Cerebellar nuclear complex (tissue), 1 donor: ENCODE results near the gene OR2T34.
"Not testable (repeated sequence)": the region's sequence is repeated elsewhere in the genome, so short reads cannot be mapped to it uniquely, and the experiment has no call there.

Source experiments
- DNase-seq, 2 experiments: peaks; one replicate each; lab custom pipeline; 2025; lab: John Stamatoyannopoulos, UW

OR2T34 gene, protein sequence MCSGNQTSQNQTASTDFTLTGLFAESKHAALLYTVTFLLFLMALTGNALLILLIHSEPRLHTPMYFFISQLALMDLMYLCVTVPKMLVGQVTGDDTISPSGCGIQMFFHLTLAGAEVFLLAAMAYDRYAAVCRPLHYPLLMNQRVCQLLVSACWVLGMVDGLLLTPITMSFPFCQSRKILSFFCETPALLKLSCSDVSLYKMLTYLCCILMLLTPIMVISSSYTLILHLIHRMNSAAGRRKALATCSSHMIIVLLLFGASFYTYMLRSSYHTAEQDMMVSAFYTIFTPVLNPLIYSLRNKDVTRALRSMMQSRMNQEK

DNA sequence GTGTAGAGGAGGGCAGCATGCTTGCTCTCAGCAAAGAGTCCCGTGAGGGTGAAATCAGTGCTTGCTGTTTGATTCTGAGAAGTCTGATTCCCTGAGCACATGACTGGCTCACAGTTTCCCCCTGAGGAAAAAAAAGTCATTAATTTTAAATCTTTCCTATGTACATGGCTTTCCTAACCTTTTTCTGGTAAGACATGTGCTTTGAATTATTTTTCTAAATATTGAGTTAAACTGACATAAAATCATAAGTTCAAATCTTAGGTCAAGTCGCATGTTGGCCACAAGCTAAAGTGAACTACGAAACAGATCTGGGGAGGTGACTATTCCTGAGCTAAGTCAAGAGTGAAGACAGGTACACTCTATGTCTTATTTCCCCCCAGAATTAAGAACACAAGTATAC, at the start of gene OR2T34:
Gene OR2T34, minus strand, starts transcription at position 101 of the 400 bp plus-strand sequence. Its CDS starts 0 bp downstream, at position 101.
- not testable (repeated sequence) for DNase-seq

DNA sequence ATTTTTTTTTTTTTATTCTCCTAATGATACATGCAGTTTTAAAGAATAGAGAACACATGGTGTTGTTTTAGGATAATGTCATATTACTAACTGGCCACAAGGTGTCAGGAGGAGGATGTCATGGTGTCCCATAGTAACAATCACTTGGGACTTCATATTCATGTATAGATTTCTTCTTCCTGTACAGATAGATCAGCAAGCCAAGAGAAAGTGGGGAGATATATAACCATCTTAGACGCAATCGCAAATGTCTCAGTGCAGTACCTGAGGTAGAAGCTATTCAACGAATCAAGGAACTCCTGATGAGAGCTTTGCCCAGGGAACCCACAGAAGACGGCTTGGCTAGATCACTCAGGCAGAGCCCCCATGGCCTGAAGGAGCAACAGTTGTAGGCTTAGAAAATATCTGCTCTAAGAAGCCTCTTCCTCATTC, 48.0 kb upstream of the OR2T34 start:
- DNase-seq = no peak

DNA sequence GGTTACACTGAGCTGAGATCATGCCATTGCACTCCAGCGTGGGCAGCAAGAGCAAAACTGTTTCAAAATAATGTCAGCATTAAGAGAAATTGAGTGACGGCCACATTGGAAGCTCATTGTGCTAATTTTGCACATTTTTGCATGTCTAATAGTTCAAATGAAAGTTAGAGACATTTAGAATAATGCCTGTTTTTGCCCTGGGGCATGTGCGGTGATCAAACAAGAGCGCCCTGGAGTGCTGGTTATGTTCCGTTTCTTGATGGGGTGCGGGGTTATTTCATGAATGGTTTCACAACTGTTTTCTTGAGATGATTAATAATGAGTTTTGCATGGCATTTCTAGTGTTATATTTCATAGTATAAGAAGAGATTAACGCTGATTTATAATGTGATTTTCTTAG, 47.2 kb upstream of the OR2T34 start:
- DNase-seq = no peak

DNA sequence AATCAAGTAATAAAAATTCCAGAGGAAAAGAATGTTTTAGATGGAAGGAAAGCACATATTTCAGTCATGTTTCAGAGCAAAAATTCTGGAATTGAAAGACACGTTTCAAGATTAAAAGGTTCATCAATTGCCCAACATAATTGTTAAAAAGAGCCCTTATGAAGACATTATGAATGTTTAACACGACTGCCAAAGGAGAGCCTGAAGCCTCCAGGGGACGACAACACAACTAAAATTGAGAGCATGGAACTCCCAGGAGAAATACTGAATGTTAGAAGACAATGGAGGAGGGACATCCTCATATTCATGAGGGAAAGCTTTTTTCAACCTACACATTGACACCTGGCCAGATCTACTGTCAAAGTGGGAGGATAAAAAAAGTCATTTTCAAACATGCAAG, 44.3 kb upstream of the OR2T34 start:
- no peak for DNase-seq

DNA sequence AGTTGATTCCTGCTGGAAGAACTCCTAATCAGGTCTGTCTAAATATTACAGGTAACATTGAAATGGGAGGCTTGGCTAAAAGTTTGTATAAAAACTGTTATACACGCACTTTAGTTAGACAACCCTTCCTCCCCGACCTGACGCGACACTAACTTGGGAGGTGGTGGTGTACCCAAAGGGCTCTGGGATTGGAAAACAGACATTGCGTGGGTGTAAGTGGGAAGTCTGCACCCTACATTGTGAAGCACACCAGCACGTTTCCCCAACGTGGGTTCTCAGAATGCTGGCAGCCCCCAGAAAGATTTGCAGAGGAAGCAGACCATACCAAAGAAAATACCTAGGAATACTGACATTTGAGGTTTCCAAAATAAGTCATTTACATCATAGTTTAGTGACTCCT, 43.6 kb upstream of the OR2T34 start:
- no peak for DNase-seq

DNA sequence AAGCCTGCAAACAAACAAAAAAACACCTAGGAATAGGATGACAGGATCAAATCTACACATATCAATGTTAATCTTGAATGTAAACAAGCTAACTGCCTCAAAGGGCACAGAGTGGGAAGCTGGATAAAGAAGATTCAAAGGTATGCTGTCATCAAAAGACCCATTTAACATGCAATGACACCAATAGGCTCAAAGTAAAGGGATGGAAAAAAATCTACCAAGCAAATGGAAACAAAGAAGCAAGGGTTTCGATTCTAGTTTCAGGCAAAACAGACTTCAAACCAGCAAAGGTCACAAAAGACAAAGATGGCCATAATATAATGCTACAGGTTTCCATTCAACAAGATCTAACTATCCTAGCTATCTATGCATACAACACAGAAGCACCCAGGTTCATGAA, 39.2 kb upstream of the OR2T34 start:
- no peak for DNase-seq

DNA sequence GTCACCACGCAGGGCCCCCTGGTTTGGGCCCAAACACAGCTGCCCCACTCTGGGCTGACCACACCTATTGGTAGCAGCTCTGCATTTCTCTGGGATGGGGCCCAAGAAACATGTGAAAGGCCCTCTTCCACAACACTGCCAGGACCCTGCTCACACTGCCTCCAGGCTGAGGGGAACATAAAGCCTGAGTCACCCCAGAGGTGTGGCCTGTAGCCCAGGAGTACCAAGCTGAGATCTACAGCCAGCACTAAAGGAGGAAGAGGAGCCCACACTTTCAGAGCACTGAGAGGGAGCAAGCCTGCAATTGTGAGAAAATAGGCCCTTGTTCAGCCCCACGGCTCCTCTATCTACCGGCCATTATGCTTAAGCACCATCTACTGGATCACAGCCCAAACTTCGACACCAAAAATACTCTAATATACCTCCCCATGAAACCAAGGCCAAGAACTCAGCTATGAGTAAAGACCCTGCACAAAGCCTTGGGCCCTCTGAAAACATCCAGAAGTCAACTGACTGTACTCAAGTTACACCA, 37.4 kb upstream of the OR2T34 start:
- DNase-seq = no peak

DNA sequence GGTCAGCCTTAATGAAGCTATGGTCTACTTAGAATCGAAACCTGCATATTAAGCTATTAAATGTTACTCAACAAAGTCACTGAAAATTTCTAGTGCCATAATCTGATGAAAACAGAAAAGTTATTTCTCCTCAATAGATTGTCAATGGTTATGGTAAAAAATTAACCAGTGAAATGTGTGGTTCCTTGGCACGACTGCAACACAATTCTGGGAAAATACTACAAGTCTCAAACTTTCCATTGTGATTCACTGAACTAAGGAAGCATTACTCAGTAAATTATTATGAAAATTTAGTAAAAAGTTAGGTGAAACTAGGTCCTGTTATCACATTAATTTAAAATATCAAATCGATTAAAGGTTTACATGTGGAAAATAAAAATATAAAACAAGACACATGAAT, 35.7 kb upstream of the OR2T34 start:
- no peak for DNase-seq

DNA sequence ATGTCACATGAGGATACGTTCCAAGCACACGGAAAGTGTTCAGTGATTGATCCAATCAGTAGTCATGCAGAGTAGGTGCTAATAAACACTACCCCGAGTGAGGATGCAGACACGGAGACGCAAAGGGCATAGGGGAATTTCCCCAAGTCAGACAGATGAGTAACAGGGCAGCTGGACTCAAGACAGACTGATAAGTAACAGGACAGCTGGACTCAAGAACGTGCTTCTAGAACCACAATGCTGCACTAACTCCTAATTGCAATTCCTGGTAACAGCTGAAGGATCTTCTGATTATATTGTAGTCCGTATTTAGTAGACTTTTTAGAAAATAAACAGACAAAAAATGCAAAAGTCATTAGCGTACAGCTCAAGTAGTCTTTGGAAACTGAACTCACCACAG, 24.8 kb upstream of the OR2T34 start:
- no peak for DNase-seq

DNA sequence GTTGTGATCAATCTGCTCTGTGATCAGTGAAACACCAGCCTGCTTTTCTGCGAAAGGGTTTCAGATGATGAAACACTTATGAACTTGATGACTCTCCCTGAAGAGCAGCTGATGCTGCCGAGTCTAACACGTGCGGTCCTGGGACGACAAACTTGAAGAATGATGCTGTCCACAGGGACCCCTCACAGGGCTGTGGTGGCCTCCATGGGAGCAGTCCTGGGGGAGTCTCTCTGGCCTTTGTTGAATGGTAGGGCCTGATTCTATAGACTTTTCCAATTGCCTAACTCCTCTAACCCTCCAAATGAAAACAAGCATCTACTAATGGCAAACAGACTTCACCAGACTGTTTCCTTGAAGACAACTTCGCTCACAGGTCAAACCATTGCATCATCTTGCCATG, 23.0 kb upstream of the OR2T34 start, which contains the start of gene OR2T10:
Gene OR2T10, minus strand, starts transcription at position 112 of the 400 bp plus-strand sequence. CDS start 3,932 bp downstream, outside the sequence.
- DNase-seq = no peak

DNA sequence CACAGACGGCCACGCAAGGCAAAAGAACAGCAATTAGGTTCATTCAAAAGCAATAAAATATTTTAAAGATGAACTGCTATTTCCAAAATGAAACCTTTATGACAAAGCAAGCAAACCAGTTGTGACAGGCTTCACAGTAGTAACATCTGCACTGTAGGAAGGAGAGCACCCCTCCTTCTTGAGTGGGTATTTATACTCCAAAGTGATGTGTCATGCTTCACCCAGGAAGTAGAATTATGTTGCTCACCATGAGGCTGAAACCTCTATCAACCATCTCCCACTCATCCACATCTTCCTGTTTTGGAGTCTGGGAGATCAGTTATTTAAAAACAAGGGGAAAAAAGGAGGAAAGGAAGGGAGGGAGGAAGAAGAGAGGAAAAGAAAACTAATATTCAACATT, 22.1 kb upstream of the OR2T34 start:
- no peak for DNase-seq

DNA sequence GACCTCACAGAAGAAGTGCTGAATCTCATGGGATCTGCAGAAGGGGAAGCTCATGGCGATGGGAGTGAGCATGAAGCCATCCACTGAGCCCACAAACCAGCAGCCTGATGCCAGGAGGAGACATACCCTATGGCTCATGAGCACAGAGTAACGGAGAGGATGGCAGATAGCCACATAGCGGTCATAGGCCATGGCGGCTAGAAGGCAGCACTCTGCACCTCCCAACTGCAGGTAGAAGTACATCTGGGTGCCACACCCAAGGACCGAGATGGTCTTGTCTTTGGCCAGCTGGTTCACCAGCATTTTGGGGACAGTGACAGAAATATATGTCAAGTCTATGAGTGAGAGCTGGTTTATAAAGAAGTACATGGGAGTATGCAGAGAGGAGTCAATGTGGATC, 18.7 kb upstream of the OR2T34 start:
- DNase-seq = no peak

DNA sequence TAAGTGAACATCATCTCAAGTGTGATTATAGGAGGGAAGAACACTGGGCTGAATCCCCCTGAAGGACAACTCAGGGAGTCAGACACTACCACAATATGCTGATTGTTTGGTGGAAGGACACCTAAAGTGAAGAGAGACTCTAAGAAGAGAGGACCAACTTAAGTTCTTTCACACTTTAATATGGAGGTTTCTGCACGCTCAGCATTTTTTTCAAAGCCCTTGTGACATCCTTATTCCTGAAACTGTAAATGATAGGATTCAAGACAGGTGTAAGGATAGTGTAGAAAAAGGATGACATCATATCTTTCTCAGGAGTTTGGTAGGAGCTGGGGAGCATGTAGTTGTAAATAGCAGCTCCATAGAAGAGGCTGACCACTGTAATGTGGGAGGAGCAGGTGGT, 18.1 kb upstream of the OR2T34 start:
- DNase-seq = no peak

DNA sequence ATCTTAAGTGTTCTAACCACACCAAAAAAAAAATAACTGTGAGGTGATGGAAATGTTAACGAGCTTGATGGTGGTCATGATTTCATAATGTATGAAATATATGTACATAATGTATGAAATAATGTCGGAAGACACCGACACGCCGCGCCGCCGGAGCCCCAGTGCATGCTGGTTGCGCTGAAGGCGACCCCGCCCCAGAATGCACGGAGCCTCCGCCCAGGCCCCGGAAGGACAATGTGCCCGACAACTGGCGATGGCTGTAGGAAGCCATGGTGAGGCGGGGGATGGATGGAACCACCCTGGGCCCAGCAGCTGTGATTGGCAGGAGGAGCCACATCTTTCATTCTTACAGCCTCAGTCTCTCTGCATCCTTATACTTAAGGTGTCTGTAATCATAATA, 15.5 kb upstream of the OR2T34 start:
- DNase-seq = no peak

DNA sequence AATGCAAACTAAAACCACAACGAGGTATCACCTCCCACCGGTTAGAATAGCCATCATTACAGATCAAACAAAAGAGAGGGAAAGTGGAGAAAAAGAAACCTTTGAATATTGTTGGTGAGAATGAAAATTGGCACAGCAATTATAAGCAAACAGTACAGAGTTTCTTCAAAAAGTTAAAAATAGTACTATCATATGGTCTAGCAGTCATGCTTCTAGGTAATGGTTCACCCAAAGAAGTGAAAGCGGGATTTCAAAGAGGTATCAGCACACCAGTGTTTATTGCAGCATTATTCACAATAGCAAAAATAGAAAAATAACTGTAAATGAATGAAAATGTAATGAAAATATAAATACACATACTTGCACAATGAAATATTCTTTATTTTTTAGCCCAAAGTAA, 14.8 kb upstream of the OR2T34 start:
- DNase-seq = no peak

DNA sequence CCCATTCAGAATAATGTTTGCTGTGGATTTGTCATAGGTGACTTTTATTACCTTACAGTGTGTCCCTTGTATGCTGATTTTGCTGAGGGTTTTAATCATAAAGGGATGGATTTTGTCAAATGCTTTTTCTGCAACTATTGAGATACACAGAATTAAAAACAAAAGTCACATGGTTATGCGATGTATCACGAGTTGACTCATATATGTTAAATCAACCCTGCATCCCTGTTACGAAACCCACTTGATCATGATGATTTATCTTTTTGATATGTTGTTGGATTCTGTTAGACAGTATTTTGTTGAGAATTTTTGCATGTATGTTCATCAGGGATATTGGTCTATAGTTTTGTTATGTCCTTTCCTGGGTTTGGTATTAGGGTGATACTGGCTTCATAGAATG, 10.7 kb upstream of the OR2T34 start:
- DNase-seq = no peak

DNA sequence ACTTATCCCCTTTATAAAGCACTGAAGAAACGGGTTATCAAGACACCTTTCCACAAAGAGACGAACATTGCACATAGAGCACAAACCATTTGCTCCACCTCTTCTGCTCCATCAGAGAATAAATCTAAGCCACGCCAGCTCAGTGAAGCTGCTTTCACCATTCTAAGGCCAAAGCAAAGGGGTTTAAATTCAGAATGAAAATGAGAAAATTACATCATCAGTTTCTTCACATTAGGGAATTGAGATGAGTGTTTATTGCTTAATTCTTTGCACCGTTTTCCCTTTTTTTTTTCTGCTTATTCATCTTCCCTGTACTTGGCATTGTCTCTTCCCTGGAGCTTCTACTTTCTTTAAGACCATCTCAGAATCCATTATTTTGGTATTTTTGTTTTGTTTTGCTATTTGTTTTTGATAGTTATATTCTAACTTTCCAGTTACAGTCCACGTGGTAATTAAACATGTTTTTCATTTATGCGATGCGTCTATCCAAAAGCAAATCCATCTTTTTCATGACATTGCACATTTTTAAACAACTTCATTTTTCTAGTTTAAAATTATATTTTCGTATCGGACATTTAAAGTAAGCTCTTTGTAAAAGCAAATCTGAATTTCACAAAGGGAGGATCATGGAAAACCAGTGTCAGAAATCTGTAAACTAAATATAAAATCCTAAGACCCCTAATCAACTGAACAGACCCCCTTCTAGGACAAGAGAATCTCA, 1.9 kb upstream of the OR2T34 start:
- no peak for DNase-seq

DNA sequence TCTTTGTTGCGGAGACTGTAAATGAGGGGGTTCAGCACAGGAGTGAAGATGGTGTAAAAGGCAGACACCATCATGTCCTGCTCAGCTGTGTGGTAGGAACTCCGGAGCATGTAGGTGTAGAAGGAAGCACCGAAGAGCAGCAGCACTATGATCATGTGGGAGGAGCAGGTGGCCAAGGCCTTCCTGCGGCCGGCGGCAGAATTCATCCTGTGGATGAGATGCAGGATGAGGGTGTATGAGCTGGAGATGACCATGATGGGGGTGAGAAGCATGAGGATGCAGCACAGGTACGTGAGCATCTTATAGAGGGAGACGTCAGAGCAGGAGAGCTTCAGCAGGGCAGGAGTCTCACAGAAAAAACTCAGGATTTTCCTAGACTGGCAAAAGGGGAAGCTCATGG, 701 bp downstream of the OR2T34 start:
- not testable (repeated sequence) for DNase-seq

DNA sequence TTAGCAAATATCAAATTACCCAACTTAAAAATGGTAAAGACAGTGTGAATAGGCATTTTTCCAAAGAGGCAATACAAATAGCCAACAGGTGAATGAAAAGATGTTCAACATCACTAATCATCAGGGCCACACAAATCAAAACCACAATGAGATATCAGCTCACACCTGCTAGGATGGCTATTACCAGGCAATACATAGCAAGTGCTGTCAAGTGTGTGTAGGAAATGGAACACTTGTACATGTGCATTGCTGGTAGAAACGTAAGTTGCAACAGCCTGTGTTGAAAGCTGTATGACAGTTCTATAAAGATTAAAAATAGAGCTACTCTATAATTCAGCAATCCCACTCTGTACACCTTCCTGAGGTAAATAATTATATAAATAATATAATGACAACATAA, 2.5 kb downstream of the OR2T34 start:
- DNase-seq = not testable (repeated sequence)

DNA sequence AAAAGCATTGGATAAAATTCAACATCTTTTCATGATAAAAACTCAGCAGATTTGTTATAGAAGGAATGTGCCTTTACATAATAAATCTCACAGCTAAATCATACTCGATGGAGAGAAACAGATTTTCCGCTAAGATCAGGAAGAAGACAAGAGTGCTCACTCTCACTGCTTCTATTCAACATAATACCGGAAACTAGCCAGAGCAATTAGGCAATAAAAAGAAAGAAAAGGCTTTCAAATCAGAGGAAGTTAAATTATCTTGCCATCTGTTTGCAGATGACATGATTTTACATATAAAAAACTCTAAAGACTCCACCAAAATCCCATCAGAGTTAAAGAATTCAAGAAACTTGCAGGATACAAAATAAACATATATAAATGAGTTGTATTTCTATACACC, 3.7 kb downstream of the OR2T34 start:
- DNase-seq = not testable (repeated sequence)

DNA sequence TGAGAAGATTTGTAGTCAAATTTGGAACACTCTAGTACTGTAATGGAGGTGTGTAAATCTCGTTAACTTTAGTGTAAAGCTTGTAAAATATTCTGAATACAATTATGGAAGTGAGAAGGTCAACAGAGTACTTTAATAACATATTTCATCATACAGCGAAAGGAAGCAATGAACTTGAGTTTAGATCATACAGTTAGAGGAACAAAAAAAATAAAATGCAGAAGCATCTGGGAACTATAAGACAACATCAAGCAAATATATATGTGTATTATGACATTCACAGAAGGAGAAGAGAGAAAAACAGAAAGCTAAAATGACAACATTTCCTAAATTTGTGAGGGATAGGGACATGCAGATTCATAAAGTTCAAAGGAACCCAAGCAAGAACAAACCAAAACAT, 5.5 kb downstream of the OR2T34 start:
- not testable (repeated sequence) for DNase-seq

DNA sequence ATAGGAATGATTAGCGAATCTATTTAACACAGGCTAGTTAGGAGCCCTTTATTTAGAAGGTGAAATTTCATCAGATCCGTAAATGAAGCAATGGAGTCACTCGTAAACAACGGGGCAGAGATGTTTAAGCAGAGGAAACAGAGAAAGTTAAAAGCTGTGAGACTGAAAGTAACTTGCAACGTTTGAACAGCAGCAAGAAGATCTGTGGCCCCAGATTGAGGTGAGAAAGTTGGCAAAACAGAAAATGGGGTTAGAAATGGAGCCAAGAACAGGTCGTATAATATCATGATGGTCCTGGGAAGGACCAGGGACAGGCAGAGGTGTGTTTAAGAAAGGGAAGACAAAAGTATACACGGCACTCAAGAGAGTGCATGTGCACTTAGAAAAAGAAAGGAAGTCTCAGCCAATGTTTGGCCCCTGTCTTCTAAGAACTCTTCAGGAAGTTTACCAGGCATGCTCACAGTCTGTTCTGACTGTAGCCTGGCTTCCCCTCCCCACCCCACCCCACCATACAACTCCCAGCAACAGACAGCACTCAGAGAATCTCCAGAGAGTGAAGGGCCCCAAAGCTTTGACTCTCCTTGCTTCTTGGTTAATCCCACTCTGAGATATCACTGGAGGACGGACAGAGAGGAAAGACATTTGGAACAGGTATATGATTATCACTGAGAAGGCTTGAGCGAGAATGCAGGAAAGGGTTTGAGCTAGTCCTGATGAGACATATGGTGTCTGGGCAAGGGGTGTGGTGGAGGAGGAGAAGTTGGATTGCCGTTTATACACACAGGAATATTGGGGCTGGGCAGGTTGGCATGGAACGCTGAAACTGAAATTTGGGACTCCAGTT, 8.8 kb downstream of the OR2T34 start:
- DNase-seq = not testable (repeated sequence)
